DMS153 treated with DMSO at 0.1 percent for 48 hours (cell line): ENCODE data around the gene SFT2D1.
"Not testable (repeated sequence)": the region's sequence is repeated elsewhere in the genome, so short reads cannot be mapped to it uniquely, and the experiment has no call there.

Experiments
- DNase-seq: peaks from one replicate; lab custom pipeline; 2025; ENCODE audit not compliant: unreplicated experiment; lab: John Stamatoyannopoulos, UW

The SFT2D1 gene

DNA sequence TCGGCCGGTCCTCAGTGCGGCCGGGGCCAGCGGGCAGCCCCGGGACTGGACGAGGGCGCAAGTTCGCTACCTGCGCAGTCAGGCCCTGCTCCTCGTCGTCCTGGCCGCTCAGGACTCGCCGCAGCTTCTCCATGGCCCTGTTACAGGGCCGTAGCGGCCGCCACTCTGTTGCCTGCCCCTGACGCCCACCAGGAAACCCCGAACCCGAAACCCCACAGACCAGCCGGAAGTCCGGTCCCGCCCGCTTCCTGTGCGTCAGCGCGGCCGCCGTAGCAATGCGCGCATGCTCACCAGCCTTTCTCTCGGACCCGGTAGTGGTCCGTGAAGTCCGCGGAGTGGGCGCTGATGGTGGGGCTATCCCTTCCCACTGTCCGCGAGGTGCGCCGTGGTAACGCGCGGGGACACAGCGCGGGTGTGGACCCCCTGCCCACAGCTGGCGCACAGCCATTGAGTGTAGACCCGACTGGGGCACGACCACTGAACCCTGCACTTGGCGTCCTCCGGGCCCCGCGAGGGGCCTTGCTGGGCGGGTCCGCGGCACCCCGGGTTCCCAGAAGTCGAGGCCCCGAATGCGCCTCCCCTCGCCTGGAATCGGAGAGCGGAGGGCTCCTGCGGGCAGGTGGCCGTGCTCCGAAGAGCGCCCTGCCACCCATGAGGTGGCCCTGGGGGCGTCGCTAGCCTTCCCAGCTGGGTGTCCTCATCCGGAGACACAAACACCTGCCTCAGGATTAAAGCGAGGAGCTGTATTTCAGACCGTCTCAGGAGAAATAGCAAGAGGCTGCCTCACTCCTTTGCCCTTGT is at the start of gene SFT2D1:
Gene SFT2D1 (minus strand): TSS at position 197 of the 801 bp plus-strand sequence. CDS start 64 bp downstream, at position 133.
- peak; percentile 37 for DNase-seq

DNA sequence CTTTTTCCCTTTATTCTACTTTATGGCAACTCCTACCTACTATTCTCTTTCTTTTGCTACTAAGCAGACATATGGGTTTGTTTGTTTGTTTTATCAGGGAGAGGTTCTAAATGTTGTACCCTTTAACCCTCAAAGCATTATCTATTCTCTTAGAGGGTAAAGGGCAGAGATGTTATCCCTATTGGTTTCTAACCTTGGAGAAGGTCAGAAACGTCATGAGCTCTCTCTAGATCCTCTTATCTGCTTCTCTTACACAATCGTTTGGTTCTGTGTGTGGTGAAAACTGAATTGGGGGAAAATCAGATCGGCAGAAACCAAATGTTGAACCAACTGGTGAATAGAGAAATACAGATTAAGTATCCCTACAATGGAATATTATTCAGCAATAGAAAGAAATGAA is 46.8 kb upstream of the SFT2D1 start:
- DNase-seq = no peak

- no peak for DNase-seq
Observed at GRCh38 chr6:166388290-166389004, 46.1 kb upstream of the SFT2D1 start.

GRCh38 chr6:166387642-166388289 is 45.4 kb upstream of the SFT2D1 start:
- no peak for DNase-seq

GRCh38 chr6:166387098-166387497 is 44.8 kb upstream of the SFT2D1 start:
- not testable (repeated sequence) for DNase-seq

DNA sequence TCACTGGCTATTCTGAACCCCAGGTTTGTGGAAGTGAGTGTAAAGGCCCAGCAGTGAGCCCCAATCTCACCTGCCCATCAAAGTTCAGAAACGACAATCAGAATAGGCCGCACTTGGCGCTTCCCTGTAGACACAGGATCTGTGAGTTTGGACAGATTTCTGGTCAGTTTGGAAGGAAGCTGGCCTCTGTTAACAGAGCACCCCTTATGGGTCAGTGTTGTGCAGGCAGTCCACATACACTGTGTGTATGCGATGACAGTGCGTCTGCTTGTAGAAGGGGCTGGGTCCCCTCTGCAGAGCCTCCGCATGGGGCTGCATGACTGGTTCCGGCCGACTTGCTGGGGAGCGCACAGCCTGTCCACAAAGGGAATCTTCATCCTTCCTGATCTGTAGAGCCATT is 43.8 kb upstream of the SFT2D1 start:
- DNase-seq = no peak

- DNase-seq = not testable (repeated sequence)
Observed at GRCh38 chr6:166383802-166384363, 41.5 kb upstream of the SFT2D1 start.

- DNase-seq = peak; percentile 85
Observed at GRCh38 chr6:166382933-166383801, 40.8 kb upstream of the SFT2D1 start, which contains the start of gene MPC1. Gene MPC1 (minus strand): TSS chr6:166382940. CDS start chr6:166382876, 64 bp downstream.

GRCh38 chr6:166382500-166382932 is 40.2 kb upstream of the SFT2D1 start:
- no peak for DNase-seq

DNA sequence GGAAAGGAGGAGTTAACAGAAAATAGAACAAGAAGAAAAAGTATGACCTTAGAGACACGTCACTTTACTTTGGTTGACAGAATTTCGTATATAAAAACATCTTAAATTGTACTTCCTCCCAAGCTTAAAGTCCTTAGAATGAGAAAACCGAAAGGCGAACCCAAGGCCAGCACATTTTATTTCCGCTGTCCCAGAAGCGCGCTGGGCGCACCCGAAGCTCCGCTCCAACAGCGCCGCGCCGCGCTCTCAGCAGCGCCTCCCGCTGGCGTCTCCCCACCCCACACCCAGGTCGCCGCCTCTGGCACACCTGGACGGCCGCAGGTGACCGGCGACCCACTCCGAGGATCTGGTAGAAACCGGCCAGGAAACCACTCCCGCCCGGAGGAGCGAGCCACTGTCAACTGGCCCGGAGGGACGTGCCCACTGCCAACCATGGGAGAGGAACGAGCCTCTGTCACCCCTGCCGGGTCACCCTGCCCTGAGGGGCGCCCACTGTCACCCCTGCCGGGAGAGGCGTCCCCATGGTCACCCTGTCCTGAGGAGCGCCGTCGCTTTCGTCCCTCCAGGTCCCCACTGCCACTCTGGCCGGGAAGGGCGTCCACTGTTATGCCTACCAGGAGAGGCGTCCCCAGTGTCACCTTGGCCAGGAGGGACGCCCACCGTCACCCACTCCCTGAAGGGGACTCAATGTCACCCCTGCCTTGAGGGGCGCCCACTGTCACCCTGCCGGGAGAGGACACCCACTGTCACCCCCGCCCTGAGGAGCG is 39.6 kb upstream of the SFT2D1 start:
- peak; percentile 59 for DNase-seq

GRCh38 chr6:166381381-166381732 is 39.0 kb upstream of the SFT2D1 start:
- DNase-seq = peak; percentile 59

GRCh38 chr6:166379800-166380199 is 37.5 kb upstream of the SFT2D1 start:
- DNase-seq = no peak

GRCh38 chr6:166379103-166379586 is 36.8 kb upstream of the SFT2D1 start:
- no peak for DNase-seq

DNA sequence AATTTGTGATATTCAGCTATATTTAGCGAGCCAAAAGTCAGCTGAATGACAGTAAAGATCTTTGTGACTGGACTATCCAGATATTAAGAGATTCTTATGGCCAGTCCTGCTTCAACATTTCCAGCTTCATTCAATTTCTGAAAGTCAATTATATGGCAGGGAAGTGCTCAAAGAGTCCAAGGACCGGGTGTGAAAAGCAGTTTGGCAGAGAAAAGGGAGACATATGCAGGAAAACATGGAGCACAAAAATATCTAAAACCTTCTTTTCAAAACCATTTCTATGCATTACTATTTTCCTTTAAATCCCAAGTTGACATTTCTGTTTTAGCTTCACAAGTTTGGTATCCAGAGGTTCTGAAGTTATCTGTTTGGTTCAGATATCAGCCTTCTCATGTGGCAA is 35.4 kb upstream of the SFT2D1 start:
- no peak for DNase-seq

GRCh38 chr6:166375013-166375412 is 32.7 kb upstream of the SFT2D1 start:
- no peak for DNase-seq

GRCh38 chr6:166370489-166370888 is 28.1 kb upstream of the SFT2D1 start:
- no peak for DNase-seq

DNA sequence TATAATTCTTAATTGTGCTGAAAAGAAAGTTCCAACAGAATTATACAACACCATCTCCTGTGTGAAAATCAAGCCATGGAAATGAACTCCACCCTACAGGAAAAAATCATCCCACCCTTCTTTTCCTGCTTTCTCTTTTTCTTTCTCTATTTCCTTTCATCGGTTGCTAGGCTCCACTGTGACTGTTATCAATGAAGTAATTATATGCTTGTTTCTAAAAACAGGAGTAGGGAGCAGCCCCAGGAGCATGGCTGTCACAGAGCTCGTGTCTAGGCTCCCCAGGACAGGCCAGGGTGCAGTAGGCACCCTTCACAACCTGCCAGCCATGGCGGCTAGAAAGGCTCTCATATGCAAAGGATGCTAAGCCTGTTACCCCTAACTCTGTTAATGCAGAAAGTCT is 27.4 kb upstream of the SFT2D1 start:
- no peak for DNase-seq

GRCh38 chr6:166366921-166367320 is 24.6 kb upstream of the SFT2D1 start:
- DNase-seq = no peak

DNA sequence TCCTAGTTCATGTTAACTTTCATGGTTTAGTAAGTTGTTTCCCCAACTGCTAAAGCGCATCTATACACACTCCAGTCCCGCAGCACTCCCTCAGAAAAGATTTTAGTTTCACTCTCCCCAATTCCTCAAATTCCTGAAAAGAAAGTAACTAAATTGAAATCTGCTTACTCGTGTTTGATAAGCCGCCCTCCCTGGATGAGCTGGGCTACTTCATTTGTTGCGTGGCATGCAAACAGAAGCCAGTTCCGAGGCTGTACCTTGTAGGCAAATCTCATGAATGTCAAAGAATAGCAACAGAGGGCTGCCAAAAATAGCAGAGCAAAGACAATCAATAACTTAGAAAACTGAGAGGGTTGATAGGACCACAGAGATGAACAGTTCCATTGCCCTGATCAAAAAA is 23.5 kb upstream of the SFT2D1 start:
- DNase-seq = no peak

DNA sequence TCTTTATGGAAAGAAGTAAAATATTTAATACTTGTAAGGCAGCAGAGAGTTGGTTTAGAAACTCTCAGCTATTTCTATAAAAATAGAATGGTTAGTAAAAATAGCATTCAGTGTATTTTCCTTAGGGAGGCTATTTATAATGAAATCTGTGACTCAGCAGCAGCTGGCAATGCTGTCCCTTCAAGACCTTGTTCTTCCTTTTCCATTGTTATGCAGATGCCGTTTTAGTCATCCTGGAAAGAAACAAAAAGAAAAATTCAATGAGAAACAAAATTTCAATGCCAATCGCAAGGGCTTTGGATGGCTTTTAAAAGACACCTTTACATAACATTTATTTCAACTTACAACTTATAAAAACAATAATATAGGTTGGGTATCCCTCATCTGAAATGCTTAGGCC is 22.9 kb upstream of the SFT2D1 start:
- no peak for DNase-seq
